SK-N-SH treated with all-trans-retinoic acid at 6 μM for 48 hours (cell line): ENCODE results near the gene SART3.

ENCODE experiments used
- ATAC-seq: fragments of 200-7000 bp; cut with Tn5 transposase; 3 replicates; pipeline ENCODE4 v1.9.1; 2020; ENCODE audit warnings: mild to moderate bottlenecking, moderate library complexity
- ARNTL ChIP-seq: fragments of 450-650 bp; formaldehyde crosslinking; IDR thresholded peaks from 2 replicates; pipeline ENCODE4 v1.5.0; 2020; ENCODE audit warnings: low read depth, mild to moderate bottlenecking, moderate library complexity, borderline replicate concordance
- BACH2 ChIP-seq: fragments of 250-450 bp; sonication (Bioruptor Pico); IDR thresholded peaks from 2 replicates; pipeline ENCODE4 v1.9.0; 2021; ENCODE audit warnings: mild to moderate bottlenecking, borderline replicate concordance
- CSDC2 ChIP-seq: fragments of 250-450 bp; sonication (Bioruptor Pico); IDR thresholded peaks from 2 replicates; pipeline ENCODE4 v1.5.0; 2020; ENCODE audit warnings: mild to moderate bottlenecking, moderate library complexity
- ESRRG ChIP-seq: fragments of 250-450 bp; sonication (Bioruptor Pico); IDR thresholded peaks from 2 replicates; pipeline ENCODE4 v1.6.1; 2021; ENCODE audit warnings: mild to moderate bottlenecking
- GLIS3 ChIP-seq: fragments of 250-450 bp; sonication (Bioruptor Pico); IDR thresholded peaks from 2 replicates; pipeline ENCODE4 v1.5.0; 2020; ENCODE audit warnings: mild to moderate bottlenecking, moderate library complexity
- OSR1 ChIP-seq: fragments of 250-450 bp; sonication (Bioruptor Pico); IDR thresholded peaks from 2 replicates; pipeline ENCODE4 v1.8.0; 2022; ENCODE audit warnings: moderate library complexity, mild to moderate bottlenecking, inconsistent platforms
- PPARA ChIP-seq: fragments of 250-450 bp; sonication (Bioruptor Pico); IDR thresholded peaks from 2 replicates; pipeline ENCODE4 v1.5.0; 2020; ENCODE audit warnings: mild to moderate bottlenecking, borderline replicate concordance
- RARB ChIP-seq: fragments of 250-450 bp; sonication (Bioruptor Pico); IDR thresholded peaks from 2 replicates; pipeline ENCODE4 v1.8.0; 2021; ENCODE audit warnings: mild to moderate bottlenecking, moderate library complexity
- SNAI2 ChIP-seq: fragments of 250-450 bp; sonication (Bioruptor Pico); IDR thresholded peaks from 2 replicates; pipeline ENCODE4 v1.5.0; 2020; ENCODE audit warnings: mild to moderate bottlenecking, moderate library complexity
- TCF4 ChIP-seq: fragments of 250-450 bp; sonication (Bioruptor Pico); IDR thresholded peaks from 2 replicates; pipeline ENCODE4 v1.8.0; 2021; ENCODE audit warnings: mild to moderate bottlenecking, moderate library complexity, borderline replicate concordance
- TOX ChIP-seq: fragments of 250-450 bp; sonication (Bioruptor Pico); IDR thresholded peaks from 2 replicates; pipeline ENCODE4 v1.8.0; 2021; ENCODE audit warnings: mild to moderate bottlenecking, moderate library complexity, borderline replicate concordance
- ZC3H10 ChIP-seq: fragments of 250-450 bp; sonication (Bioruptor Pico); IDR thresholded peaks from 2 replicates; pipeline ENCODE4 v1.5.1; 2021; ENCODE audit warnings: mild to moderate bottlenecking, moderate library complexity
- ZFP3 ChIP-seq: fragments of 250-450 bp; sonication (Bioruptor Pico); IDR thresholded peaks from 2 replicates; pipeline ENCODE4 v1.5.0; 2020; ENCODE audit warnings: mild to moderate bottlenecking, moderate library complexity
- ZFP30 ChIP-seq: fragments of 450-650 bp; formaldehyde crosslinking; IDR thresholded peaks from 2 replicates; pipeline ENCODE4 v1.5.0; 2022; ENCODE audit warnings: mild to moderate bottlenecking, moderate library complexity
- ZNF70 ChIP-seq: fragments of 450-650 bp; formaldehyde crosslinking; IDR thresholded peaks from 2 replicates; pipeline ENCODE4 v1.5.0; 2020; ENCODE audit warnings: mild to moderate bottlenecking, moderate library complexity
- ZNF8 ChIP-seq: fragments of 450-650 bp; formaldehyde crosslinking; IDR thresholded peaks from 2 replicates; pipeline ENCODE4 v1.5.0; 2020; ENCODE audit warnings: mild to moderate bottlenecking, moderate library complexity
- TF ChIP-seq, protein P1 (sequence below): fragments of 250-450 bp; sonication (Bioruptor Pico); IDR thresholded peaks from 2 replicates; pipeline ENCODE4 v1.5.1; 2020; ENCODE audit warnings: low read depth, mild to moderate bottlenecking, moderate library complexity
- TF ChIP-seq, protein P2 (sequence below): fragments of 250-450 bp; sonication (Bioruptor Pico); IDR thresholded peaks from 2 replicates; pipeline ENCODE4 v1.5.0; 2020; ENCODE audit warnings: mild to moderate bottlenecking, moderate library complexity
- TF ChIP-seq, protein P3 (sequence below): fragments of 250-450 bp; sonication (Bioruptor Pico); IDR thresholded peaks from 2 replicates; pipeline ENCODE4 v1.5.1; 2021; ENCODE audit warnings: mild to moderate bottlenecking, moderate library complexity
- TF ChIP-seq, protein P4 (sequence below): fragments of 250-450 bp; sonication (Bioruptor Pico); IDR thresholded peaks from 2 replicates; pipeline ENCODE4 v1.8.0; 2020; ENCODE audit warnings: mild to moderate bottlenecking, moderate library complexity, borderline replicate concordance
- TF ChIP-seq, protein P5 (sequence below): fragments of 250-450 bp; sonication (Bioruptor Pico); IDR thresholded peaks from 2 replicates; pipeline ENCODE4 v1.8.0; 2021; ENCODE audit warnings: low read depth, mild to moderate bottlenecking, moderate library complexity, borderline replicate concordance

SART3 gene

DNA sequence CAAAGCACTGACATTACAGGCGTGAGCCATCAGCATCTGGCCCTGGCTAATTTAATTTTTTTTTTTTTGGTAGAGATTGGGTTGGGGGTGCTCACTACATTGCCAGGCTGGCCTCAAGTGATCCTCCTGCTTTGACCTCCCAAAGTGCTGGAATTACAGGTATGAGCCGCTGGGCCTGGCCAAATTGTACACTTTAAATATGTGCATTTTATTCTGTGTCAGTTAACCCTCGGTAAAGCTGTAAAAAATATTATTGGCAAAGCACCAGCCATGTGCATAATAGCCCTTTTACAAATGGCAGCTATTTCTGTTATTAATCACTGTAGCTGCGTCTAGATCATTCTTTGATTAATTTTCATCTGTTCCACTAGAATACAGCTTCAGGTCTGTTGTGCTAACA lies 24.9 kb upstream of the SART3 start:
- no peak for TF ChIP-seq ZFP30 (CRISPR knock-in tag)
- no peak for TF ChIP-seq ZC3H10 (CRISPR knock-in tag)
- TF ChIP-seq, protein P1, sequence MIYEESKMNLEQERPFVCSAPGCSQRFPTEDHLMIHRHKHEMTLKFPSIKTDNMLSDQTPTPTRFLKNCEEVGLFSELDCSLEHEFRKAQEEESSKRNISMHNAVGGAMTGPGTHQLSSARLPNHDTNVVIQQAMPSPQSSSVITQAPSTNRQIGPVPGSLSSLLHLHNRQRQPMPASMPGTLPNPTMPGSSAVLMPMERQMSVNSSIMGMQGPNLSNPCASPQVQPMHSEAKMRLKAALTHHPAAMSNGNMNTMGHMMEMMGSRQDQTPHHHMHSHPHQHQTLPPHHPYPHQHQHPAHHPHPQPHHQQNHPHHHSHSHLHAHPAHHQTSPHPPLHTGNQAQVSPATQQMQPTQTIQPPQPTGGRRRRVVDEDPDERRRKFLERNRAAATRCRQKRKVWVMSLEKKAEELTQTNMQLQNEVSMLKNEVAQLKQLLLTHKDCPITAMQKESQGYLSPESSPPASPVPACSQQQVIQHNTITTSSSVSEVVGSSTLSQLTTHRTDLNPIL (CRISPR knock-in tag): no peak
- no peak for TF ChIP-seq CSDC2 (CRISPR knock-in tag)
- no peak for TF ChIP-seq GLIS3 (CRISPR knock-in tag)
- TF ChIP-seq RARB: no peak
- no peak for TF ChIP-seq OSR1 (CRISPR knock-in tag)
- TF ChIP-seq ZNF8: no peak
- no peak for TF ChIP-seq ZNF70 (CRISPR knock-in tag)
- TF ChIP-seq TOX (CRISPR knock-in tag): no peak
- TF ChIP-seq SNAI2 (CRISPR knock-in tag): no peak
- no peak for TF ChIP-seq BACH2
- no peak for TF ChIP-seq ARNTL
- no peak for TF ChIP-seq PPARA (CRISPR knock-in tag)
- no peak for TF ChIP-seq ESRRG (CRISPR knock-in tag)
- no peak for TF ChIP-seq ZFP3
- TF ChIP-seq, protein P2, sequence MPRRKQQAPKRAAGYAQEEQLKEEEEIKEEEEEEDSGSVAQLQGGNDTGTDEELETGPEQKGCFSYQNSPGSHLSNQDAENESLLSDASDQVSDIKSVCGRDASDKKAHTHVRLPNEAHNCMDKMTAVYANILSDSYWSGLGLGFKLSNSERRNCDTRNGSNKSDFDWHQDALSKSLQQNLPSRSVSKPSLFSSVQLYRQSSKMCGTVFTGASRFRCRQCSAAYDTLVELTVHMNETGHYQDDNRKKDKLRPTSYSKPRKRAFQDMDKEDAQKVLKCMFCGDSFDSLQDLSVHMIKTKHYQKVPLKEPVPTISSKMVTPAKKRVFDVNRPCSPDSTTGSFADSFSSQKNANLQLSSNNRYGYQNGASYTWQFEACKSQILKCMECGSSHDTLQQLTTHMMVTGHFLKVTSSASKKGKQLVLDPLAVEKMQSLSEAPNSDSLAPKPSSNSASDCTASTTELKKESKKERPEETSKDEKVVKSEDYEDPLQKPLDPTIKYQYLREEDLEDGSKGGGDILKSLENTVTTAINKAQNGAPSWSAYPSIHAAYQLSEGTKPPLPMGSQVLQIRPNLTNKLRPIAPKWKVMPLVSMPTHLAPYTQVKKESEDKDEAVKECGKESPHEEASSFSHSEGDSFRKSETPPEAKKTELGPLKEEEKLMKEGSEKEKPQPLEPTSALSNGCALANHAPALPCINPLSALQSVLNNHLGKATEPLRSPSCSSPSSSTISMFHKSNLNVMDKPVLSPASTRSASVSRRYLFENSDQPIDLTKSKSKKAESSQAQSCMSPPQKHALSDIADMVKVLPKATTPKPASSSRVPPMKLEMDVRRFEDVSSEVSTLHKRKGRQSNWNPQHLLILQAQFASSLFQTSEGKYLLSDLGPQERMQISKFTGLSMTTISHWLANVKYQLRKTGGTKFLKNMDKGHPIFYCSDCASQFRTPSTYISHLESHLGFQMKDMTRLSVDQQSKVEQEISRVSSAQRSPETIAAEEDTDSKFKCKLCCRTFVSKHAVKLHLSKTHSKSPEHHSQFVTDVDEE (CRISPR knock-in tag): no peak
- no peak for ATAC-seq

DNA sequence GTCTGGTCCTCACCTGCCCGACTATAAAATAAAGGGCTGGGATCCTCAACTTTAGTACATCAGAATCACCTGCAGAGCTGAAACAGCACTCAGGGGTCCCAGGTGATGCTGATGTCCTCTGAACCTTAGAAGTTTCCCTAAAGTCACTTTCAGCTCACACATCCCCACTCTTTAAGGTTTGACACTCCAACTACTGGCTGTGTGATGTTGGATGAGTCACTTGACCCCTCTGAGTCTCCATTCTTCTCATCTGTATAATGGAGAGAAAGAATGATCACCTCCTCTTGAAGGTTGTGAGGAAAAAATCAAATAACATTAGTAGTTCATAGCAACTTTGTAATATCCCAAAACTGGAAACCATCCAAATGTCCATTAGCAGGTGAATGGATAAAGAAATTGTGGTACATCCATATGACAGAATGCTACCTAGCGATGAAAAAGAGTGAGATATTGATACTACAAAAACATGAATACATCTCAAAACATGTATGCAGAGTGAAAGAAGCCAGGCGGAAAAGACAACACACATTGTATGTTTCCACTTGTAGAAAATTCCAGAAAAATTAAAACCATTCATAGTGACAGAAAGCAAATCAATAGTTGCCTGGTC lies 23.6 kb upstream of the SART3 start:
- no peak for ATAC-seq
- peak; percentile 88 for TF ChIP-seq ZNF8
- TF ChIP-seq, protein P3, sequence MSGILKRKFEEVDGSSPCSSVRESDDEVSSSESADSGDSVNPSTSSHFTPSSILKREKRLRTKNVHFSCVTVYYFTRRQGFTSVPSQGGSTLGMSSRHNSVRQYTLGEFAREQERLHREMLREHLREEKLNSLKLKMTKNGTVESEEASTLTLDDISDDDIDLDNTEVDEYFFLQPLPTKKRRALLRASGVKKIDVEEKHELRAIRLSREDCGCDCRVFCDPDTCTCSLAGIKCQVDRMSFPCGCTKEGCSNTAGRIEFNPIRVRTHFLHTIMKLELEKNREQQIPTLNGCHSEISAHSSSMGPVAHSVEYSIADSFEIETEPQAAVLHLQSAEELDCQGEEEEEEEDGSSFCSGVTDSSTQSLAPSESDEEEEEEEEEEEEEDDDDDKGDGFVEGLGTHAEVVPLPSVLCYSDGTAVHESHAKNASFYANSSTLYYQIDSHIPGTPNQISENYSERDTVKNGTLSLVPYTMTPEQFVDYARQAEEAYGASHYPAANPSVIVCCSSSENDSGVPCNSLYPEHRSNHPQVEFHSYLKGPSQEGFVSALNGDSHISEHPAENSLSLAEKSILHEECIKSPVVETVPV (CRISPR knock-in tag): no peak
- TF ChIP-seq, protein P4, sequence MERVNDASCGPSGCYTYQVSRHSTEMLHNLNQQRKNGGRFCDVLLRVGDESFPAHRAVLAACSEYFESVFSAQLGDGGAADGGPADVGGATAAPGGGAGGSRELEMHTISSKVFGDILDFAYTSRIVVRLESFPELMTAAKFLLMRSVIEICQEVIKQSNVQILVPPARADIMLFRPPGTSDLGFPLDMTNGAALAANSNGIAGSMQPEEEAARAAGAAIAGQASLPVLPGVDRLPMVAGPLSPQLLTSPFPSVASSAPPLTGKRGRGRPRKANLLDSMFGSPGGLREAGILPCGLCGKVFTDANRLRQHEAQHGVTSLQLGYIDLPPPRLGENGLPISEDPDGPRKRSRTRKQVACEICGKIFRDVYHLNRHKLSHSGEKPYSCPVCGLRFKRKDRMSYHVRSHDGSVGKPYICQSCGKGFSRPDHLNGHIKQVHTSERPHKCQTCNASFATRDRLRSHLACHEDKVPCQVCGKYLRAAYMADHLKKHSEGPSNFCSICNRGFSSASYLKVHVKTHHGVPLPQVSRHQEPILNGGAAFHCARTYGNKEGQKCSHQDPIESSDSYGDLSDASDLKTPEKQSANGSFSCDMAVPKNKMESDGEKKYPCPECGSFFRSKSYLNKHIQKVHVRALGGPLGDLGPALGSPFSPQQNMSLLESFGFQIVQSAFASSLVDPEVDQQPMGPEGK: no peak

DNA sequence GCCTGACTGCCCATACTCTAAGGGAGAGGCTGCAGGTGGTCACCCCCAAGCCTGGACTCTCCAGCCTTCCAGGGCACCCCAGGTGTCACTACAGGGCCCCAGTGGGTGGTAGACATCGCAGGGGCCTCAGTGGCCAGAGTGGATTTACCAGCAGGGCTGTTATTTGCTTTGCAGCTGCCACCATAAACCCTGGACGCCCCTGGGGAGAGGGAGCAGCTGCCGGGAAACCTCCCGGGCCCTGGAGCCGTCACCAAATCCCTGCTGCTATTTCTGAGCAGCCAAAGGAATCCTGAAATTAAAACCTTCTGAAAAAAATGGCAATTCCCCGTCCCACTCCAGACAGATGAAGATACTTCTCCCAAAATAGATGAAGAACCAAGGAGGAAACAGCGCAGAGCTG lies 23.0 kb upstream of the SART3 start:
- ATAC-seq: no peak
- TF ChIP-seq, protein P5, sequence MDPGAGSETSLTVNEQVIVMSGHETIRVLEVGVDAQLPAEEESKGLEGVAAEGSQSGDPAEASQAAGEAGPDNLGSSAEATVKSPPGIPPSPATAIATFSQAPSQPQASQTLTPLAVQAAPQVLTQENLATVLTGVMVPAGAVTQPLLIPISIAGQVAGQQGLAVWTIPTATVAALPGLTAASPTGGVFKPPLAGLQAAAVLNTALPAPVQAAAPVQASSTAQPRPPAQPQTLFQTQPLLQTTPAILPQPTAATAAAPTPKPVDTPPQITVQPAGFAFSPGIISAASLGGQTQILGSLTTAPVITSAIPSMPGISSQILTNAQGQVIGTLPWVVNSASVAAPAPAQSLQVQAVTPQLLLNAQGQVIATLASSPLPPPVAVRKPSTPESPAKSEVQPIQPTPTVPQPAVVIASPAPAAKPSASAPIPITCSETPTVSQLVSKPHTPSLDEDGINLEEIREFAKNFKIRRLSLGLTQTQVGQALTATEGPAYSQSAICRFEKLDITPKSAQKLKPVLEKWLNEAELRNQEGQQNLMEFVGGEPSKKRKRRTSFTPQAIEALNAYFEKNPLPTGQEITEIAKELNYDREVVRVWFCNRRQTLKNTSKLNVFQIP: no peak
- TF ChIP-seq ZFP3 (no peak), ZNF8 (no peak), CSDC2 (CRISPR knock-in tag) (no peak), TCF4 (CRISPR knock-in tag) (no peak), BACH2 (no peak)
- TF ChIP-seq, protein P3 (CRISPR knock-in tag): no peak
- TF ChIP-seq, protein P1 (CRISPR knock-in tag): no peak
